DOHH2 (cell line): ENCODE measurements around the gene TTC8.

Experiments used
- H3F3A ChIP-seq: fragments of 200-600 bp; sonication (generic), shearing (Covaris generic); 2 replicates; pipeline ENCODE4 v1.6.0; 2016; ENCODE audit warnings: antibody characterized with exemption, mild to moderate bottlenecking; ENCODE audit not compliant: control insufficient read depth, insufficient read depth
- H3K27ac ChIP-seq: fragments of 200-600 bp; sonication (generic); 2 replicates; pipeline ENCODE4 v1.5.1; 2014; ENCODE audit warnings: low read depth, mild to moderate bottlenecking, low read length, moderate library complexity
- H3K27me3 ChIP-seq: fragments of 200-600 bp; sonication (generic); 2 replicates; pipeline ENCODE4 v1.6.1; 2014; ENCODE audit warnings: mild to moderate bottlenecking, low read length, mixed read lengths; ENCODE audit not compliant: control insufficient read depth
- H3K36me3 ChIP-seq: fragments of 200-600 bp; sonication (generic); 2 replicates; pipeline ENCODE4 v1.6.1; 2014; ENCODE audit warnings: mild to moderate bottlenecking, low read length, moderate library complexity, mixed read lengths; ENCODE audit not compliant: control insufficient read depth
- H3K4me1 ChIP-seq: fragments of 200-600 bp; sonication (generic); 2 replicates; pipeline ENCODE4 v1.6.1; 2014; ENCODE audit warnings: mild to moderate bottlenecking, low read length, mixed read lengths; ENCODE audit not compliant: control insufficient read depth
- H3K4me2 ChIP-seq: fragments of 200-600 bp; sonication (generic); 2 replicates; pipeline ENCODE4 v1.6.0; 2014; ENCODE audit warnings: mild to moderate bottlenecking, low read length, moderate library complexity
- H3K4me3 ChIP-seq: fragments of 200-600 bp; sonication (generic); 2 replicates; pipeline ENCODE4 v1.5.1; 2014; ENCODE audit warnings: mild to moderate bottlenecking, low read length, mixed read lengths
- H3K79me2 ChIP-seq: fragments of 200-600 bp; sonication (generic); 2 replicates; pipeline ENCODE4 v1.6.1; 2014; ENCODE audit warnings: mild to moderate bottlenecking, low read length, mixed read lengths; ENCODE audit not compliant: control insufficient read depth
- H3K9me2 ChIP-seq: fragments of 200-600 bp; sonication (generic); replicated peaks from 2 replicates; pipeline ENCODE4 v1.6.1; 2014; ENCODE audit warnings: mild to moderate bottlenecking, low read length, mixed read lengths; ENCODE audit not compliant: control insufficient read depth
- H3K9me3 ChIP-seq: fragments of 200-600 bp; sonication (generic); 2 replicates; pipeline ENCODE4 v1.6.1; 2014; ENCODE audit warnings: antibody characterized with exemption, low read length, mixed read lengths; ENCODE audit not compliant: control insufficient read depth, insufficient read depth
- H4K20me1 ChIP-seq: fragments of 200-600 bp; sonication (generic); 2 replicates; pipeline ENCODE4 v1.6.0; 2014; ENCODE audit warnings: low read depth, mild to moderate bottlenecking, antibody characterized with exemption, low read length, moderate library complexity; ENCODE audit not compliant: control insufficient read depth, insufficient read depth
- EZH2phosphoT487 ChIP-seq: fragments of 200-600 bp; sonication (generic); IDR thresholded peaks from 2 replicates; pipeline ENCODE4 v1.6.1; 2017; ENCODE audit warnings: borderline replicate concordance, mild to moderate bottlenecking, antibody characterized with exemption, low read length, moderate library complexity, mixed read lengths
- TF ChIP-seq, protein P1 (sequence below): fragments of 200-600 bp; sonication (generic); IDR thresholded peaks from one replicate; pipeline ENCODE4 v1.5.1; 2014; ENCODE audit warnings: antibody characterized with exemption, mild to moderate bottlenecking, low read depth, low read length; ENCODE audit not compliant: poor library complexity, severe bottlenecking

Gene TTC8

DNA sequence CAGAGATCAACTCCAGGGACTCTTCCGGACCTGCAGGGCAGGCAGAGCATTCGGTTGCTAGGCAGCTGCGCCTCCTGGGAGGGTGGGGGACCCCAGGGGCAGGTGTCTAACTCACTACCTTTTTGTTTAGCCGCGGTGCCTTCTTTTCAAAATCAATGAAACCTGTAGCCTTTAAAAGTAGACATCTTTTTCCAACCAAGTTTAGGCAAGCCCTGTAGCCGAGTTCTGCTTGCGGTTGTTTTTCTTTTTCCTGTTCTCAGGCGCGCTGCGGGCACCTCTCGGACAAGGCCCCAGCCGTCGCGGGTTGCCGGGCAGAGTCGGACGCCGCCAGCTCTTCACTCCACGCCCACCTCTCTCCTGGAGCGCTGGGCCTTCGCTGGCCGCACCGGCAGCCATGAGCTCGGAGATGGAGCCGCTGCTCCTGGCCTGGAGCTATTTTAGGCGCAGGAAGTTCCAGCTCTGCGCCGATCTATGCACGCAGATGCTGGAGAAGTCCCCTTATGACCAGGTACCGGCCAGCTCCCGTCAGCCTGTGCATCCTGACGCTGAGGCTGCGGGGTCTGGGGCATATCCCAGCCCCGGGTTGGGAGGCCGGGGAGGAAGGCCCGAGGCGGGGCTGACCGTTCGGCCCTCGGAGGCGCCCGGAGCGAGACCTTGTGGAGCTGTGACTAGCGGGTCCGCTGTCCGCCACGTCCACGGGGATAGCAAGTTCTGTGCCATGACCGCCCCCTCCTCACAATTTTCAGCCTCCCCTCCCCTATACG lies at the start of gene TTC8:
Gene TTC8, plus strand, starts transcription at position 338 of the 764 bp plus-strand sequence. Its CDS starts 57 bp downstream, at position 395.
- Histone ChIP-seq H3K4me1 (peaks cover 22% of the 10 kb centered on the region), H3K27ac (peak within 1 kb of the TSS; percentile 39), H3K4me3 (peak within 1 kb of the TSS; percentile 96), H3K4me2 (peak within 1 kb of the TSS; percentile 81), H3F3A (0 out of 2 replicates have a peak, but pooled peaks cover 3% of the 10 kb centered on the region), H3K79me2 (peaks cover 2% of the 10 kb centered on the region; the same call in 1 of the 2 replicates), H3K27me3 (no peaks in the 10 kb centered on the region), H4K20me1 (no peaks in the 10 kb centered on the region), H3K9me3 (no peaks in the 10 kb centered on the region), H3K9me2 (no peaks in the 10 kb centered on the region), H3K36me3 (no peaks in the 10 kb centered on the region)
- TF ChIP-seq EZH2phosphoT487, result no peak
- TF ChIP-seq, protein P1, sequence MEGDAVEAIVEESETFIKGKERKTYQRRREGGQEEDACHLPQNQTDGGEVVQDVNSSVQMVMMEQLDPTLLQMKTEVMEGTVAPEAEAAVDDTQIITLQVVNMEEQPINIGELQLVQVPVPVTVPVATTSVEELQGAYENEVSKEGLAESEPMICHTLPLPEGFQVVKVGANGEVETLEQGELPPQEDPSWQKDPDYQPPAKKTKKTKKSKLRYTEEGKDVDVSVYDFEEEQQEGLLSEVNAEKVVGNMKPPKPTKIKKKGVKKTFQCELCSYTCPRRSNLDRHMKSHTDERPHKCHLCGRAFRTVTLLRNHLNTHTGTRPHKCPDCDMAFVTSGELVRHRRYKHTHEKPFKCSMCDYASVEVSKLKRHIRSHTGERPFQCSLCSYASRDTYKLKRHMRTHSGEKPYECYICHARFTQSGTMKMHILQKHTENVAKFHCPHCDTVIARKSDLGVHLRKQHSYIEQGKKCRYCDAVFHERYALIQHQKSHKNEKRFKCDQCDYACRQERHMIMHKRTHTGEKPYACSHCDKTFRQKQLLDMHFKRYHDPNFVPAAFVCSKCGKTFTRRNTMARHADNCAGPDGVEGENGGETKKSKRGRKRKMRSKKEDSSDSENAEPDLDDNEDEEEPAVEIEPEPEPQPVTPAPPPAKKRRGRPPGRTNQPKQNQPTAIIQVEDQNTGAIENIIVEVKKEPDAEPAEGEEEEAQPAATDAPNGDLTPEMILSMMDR, result no peak

DNA sequence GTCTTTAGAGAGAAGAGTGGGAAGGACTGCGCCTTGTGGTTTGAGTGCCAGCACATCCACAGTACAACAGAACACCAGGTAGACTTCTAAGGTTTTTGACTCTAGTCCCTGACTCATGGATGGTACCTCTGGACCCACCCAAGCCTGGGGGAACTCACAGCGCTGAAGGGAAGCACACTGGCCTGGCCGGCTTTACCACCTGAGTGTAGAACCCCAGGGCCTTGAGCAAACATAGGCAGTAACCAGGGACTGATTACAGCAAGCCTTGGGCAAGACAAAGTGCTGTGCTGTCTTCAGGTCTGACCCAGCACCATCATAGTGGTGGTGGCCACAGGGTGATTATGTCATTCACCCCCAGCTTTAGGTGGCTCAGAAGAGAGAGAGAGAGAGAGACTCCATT lies 48.9 kb upstream of the TTC8 start:
- no peaks in the 10 kb centered on the region for H3F3A ChIP-seq
- no peaks in the 10 kb centered on the region for H3K9me3 ChIP-seq
- no peaks in the 10 kb centered on the region for H3K9me2 ChIP-seq
- H3K27me3 ChIP-seq, result no peaks in the 10 kb centered on the region
- TF ChIP-seq EZH2phosphoT487, result no peak
- TF ChIP-seq, protein P1, result no peak
- no peaks in the 10 kb centered on the region for H3K79me2 ChIP-seq
- H3K4me1 ChIP-seq, result no peaks in the 10 kb centered on the region
- H3K4me3 ChIP-seq, result no peak overlapping the region
- H4K20me1 ChIP-seq, result no peaks in the 10 kb centered on the region
- H3K4me2 ChIP-seq, result no peak overlapping the region
- H3K27ac ChIP-seq, result no peak overlapping the region
- no peaks in the 10 kb centered on the region for H3K36me3 ChIP-seq

DNA sequence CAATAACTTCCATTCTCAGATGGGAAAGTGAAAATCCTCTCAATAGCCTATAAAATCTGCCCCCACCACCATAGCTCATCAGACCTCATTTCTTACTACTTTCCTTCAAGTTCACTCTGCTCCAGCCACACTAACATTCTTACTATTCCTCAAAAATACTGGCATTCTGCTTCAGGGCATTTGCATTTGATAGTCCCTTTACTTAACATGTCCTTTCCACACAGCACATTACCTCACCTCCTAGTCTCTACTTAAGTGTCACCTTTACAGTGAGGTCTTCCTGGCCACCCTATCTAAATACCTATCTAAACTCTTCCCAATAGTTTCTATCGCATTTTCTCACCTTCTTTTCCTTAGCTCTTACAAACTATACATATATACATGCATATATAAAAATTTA lies 38.5 kb upstream of the TTC8 start:
- H3K9me3 ChIP-seq, result peaks cover 20% of the 10 kb centered on the region
- H3K27ac ChIP-seq, result no peak overlapping the region
- H3F3A ChIP-seq, result peaks cover under 1% of the 10 kb centered on the region; the same call in 1 of the 2 replicates
- H3K36me3 ChIP-seq, result no peaks in the 10 kb centered on the region
- no peaks in the 10 kb centered on the region for H4K20me1 ChIP-seq
- no peaks in the 10 kb centered on the region for H3K9me2 ChIP-seq
- no peak overlapping the region for H3K4me3 ChIP-seq
- TF ChIP-seq, protein P1, result no peak
- no peak for TF ChIP-seq EZH2phosphoT487
- H3K27me3 ChIP-seq, result no peaks in the 10 kb centered on the region; the same call in 1 of the 2 replicates
- H3K4me2 ChIP-seq, result no peak overlapping the region
- 0 out of 2 replicates have a peak, but pooled peaks cover 4% of the 10 kb centered on the region for H3K79me2 ChIP-seq
- H3K4me1 ChIP-seq, result peaks cover 8% of the 10 kb centered on the region
